Activated CD4-positive, alpha-beta T cell treated with anti-CD3 and anti-CD28 coated beads, Interleukin-2, amount 50 U/mL, for 1 hour (primary cell): ENCODE measurements around the gene IFI27.

Experiments
- DNase-seq: peaks from one replicate; pipeline ENCODE4 v3.0.0-alpha.2; 2020

Gene IFI27

DNA sequence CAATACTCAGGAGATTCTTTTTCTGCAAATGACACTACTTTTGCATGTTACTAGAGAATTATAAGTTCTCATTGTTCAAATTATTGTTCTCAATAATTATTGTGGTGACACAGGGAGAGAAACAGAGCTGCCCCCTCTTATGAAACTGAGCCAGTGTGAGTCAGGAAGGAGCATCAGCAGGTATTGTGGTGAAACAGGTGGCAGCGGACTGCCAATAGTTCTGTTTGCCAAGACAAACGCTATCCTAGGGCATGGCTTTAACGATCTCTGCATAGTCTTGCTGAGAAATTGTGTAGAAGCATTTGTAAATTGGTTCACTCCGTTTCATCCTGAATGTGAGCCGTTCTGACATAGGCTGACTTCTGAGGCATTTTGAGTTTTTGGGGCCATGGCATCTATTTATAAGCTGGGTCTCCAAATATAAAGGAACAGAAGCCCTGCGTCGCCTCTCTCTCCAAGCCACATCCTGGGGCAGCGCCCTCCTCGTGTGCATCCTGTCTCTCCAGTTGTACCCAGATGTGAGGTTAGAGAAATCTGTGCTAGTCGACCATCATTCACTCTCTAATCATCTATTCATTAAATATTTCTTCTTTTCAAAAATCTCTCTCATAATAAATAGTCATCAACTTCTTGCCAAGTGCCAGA, 47.8 kb downstream of the IFI27 start:
- peak; percentile 18 for DNase-seq

DNA sequence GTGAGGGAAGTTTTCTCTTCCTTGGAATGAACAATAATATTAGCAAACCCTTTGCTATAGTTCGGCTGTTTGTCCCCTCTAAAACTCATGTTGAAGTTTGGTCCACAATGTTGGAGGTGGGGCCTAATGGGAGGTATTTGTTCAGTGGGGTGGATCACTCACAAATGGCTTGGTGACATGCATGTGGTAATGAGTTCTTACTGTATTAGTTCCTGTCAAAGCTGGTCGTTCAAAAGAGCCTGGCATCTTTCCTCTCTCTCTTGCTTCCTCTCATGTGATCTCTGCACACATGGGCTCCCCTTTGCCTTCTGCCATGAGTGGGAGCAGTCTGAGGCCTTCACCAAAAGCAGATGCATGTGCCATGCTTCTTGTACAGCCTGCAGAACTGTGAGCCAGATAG, 50.5 kb downstream of the IFI27 start:
- DNase-seq = no peak

DNA sequence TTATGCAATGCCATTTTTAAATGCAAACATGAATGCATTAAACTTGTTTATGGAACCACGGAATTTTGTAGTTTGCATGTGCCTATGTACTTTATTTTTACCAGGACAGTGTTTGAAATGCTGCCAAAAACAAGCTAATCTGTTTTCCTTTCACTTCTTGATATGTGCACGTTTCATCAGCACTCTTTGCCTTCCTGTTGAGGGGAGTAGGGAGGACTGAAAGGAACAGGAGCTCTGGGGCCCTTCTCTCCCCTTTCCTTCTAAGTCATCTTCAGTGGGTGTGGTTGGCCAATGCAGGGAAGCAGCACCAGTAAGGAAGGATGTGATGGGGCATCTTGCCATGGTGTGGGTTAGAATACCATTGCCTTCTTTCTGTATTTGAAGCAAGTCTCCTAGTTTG, 51.4 kb downstream of the IFI27 start:
- DNase-seq = no peak

DNA sequence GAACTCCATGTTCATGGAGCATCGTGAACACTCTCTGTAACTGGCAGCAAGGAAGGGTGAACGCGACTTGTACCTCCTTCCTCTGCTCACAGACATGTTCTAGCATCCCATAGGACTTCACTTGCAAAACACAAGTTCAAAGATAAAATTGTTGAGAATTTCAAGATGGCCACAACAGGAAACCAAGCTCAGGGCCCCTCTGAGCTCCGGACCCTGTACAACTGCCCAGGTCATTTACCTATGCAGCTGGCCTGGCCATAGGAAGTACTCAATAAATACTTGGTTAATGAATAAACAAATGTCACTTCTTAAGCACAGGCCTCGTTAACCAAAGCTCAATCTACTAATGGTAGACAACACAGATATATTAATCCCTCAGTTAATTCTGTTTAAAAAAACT, 51.9 kb downstream of the IFI27 start:
- no peak for DNase-seq

DNA sequence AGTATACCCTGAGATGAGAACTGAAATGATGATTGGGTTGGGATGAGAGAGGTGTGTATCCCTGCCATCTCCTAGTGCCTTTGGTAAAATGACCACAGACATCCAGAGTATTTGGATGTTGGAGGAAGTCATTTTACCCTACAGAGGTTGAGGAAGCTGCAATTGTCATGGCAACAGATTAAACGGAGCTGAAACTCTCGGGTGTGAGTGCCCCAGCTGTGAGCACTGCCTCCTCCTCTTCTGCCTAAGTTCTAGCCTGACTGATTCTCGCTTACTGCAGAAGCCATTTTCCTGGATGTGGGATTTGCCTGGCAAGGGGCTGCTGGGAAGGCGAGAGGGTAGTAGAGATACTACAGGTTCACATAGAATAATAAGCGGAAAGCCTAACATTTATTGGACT, 53.3 kb downstream of the IFI27 start:
- DNase-seq = no peak

DNA sequence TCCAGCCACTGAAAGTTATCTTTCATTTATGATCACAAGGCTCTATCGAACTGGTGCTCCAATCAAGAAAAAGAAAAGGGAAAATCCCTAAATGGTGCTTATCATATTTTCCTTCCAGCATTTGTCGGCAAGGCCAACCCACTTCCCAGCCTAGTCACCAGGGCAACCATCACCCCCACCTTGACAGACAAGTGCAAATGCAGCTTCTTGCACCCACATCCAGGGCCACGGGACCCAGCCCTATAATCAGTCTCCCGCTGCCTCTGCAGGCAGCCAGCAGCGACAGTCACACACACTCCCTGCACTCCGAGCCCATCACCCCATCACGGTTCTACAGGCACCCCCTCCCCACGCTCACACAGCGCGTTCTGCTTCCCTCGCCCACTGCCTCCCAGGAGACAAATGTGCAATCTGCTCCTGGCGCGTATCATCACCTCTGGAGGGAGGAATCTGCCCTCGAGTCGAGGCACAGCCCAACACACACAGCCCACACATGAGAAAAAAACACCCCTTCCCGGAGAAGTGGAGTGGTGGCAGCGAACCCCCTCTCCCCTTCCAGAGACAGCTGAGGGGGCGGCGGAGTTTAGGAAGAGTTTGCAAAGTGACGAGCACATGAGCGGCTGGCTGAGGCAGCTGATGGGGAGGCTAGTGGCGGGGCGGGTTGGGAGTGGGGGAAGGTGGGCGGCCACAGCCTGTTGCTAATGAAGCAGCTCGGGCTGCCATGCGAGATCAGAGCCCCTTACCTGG, 54.3 kb downstream of the IFI27 start:
- no peak for DNase-seq

DNA sequence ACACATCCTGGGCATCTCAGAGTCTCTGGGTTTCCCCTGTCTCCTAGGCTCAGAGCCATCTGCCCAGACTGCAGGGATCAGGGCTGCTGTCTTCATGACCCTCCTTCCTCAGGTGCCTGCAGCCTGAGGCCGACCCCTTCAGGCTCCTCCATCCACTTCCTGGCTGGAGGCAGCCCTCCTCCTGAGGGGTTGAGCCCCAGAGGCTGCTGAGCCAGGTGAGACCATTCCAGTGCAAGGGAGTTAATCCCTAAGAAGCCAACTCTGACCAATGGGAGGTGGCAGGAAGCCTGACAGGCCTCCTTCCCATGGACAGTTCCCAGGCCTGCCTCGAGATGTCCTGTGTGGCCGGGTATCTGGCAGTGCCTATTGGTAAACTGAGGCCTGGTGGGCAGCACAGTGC, 55.2 kb downstream of the IFI27 start:
- DNase-seq = no peak
